Occipital lobe (tissue), 2 donors: ENCODE measurements around the gene TH. TPM values are rescaled to one million over a fixed set of nuclear protein-coding genes. Genes with fewer than 3 reads are reported as not detected.
"Not testable (repeated sequence)": the region's sequence is repeated elsewhere in the genome, so short reads cannot be mapped to it uniquely, and the experiment has no call there.

Experiments used
- DNase-seq: peaks from one replicate; lab custom pipeline; 2025; lab: John Stamatoyannopoulos, UW
- total RNA-seq: library from RNA; depleted of rRNA; stranded (reverse); fragments of >200 nt; gene quantifications from one replicate; pipeline ENCODE4 v1.2.3, GENCODE V29; 2014

TH gene
- total RNA-seq, 1 donor from 2014 or later: not detected

- no peak for DNase-seq
Observed at GRCh38 chr11:2131371-2132236, 40.0 kb downstream of the TH start.

GRCh38 chr11:2130881-2131352 lies 40.7 kb downstream of the TH start:
- DNase-seq: no peak

- DNase-seq: no peak
Observed at GRCh38 chr11:2129699-2130366, 41.8 kb downstream of the TH start.

GRCh38 chr11:2129308-2129698 lies 42.3 kb downstream of the TH start:
- no peak for DNase-seq

- DNase-seq: no peak
Observed at GRCh38 chr11:2128511-2129307, 42.9 kb downstream of the TH start.

GRCh38 chr11:2128130-2128510 lies 43.5 kb downstream of the TH start:
- no peak for DNase-seq

- no peak for DNase-seq
Observed at GRCh38 chr11:2127482-2128129, 44.0 kb downstream of the TH start.

GRCh38 chr11:2126520-2127085 lies 45.0 kb downstream of the TH start:
- no peak for DNase-seq

- not testable (repeated sequence) for DNase-seq
Observed at GRCh38 chr11:2124736-2125484, 46.7 kb downstream of the TH start.

GRCh38 chr11:2123628-2123960 lies 48.0 kb downstream of the TH start:
- DNase-seq: no peak

GRCh38 chr11:2122907-2123627 lies 48.5 kb downstream of the TH start:
- DNase-seq: no peak

- no peak for DNase-seq
Observed at GRCh38 chr11:2122222-2122906, 49.3 kb downstream of the TH start.

- no peak for DNase-seq
Observed at GRCh38 chr11:2121227-2122130, 50.1 kb downstream of the TH start.

GRCh38 chr11:2120359-2121100 lies 51.1 kb downstream of the TH start:
- DNase-seq: no peak

- DNase-seq: no peak
Observed at GRCh38 chr11:2118677-2119076, 52.9 kb downstream of the TH start.

GRCh38 chr11:2116680-2117079 lies 54.9 kb downstream of the TH start:
- no peak for DNase-seq

- DNase-seq: no peak
Observed at GRCh38 chr11:2115308-2115707, 56.3 kb downstream of the TH start.
